Liver (tissue), 9 donors: Measurements from ENCODE around the gene UBE2S. TPM values are rescaled to one million over a fixed set of nuclear protein-coding genes. Genes with fewer than 3 reads are reported as not detected.
"Not testable (repeated sequence)": the region's sequence is repeated elsewhere in the genome, so short reads cannot be mapped to it uniquely, and the experiment has no call there.

ENCODE experiments used
- DNase-seq: peaks from one replicate; pipeline ENCODE4 v3.0.0-alpha.2; 2017; ENCODE audit warnings: low spot score
- H3K27ac ChIP-seq, 2 donors: one replicate each; pipeline ENCODE4 v1.7.0; 2013; ENCODE audit warnings: inconsistent platforms in 2 of 2, low read length in 2 of 2, control low read depth in 1 of 2, low read depth in 1 of 2, mild to moderate bottlenecking in 1 of 2
- H3K27me3 ChIP-seq, 4 donors: one replicate each; pipeline versions ENCODE4 v1.6.1 to v1.7.0; 2013; ENCODE audit warnings: low read length in 3 of 4, inconsistent platforms in 1 of 4, mild to moderate bottlenecking in 1 of 4, moderate library complexity in 1 of 4; ENCODE audit not compliant: control insufficient read depth in 4 of 4, insufficient read depth in 4 of 4
- H3K36me3 ChIP-seq, 4 donors: one replicate each; pipeline versions ENCODE4 v1.6.1 to v1.7.0; 2013; ENCODE audit warnings: low read length in 3 of 4, mild to moderate bottlenecking in 3 of 4, low read depth in 1 of 4, moderate library complexity in 1 of 4; ENCODE audit not compliant: control insufficient read depth in 4 of 4, insufficient read depth in 3 of 4
- H3K4me1 ChIP-seq, 4 donors: one replicate each; pipeline versions ENCODE4 v1.6.1 to v1.7.0; 2013; ENCODE audit warnings: low read length in 3 of 4, mild to moderate bottlenecking in 3 of 4, moderate library complexity in 1 of 4; ENCODE audit not compliant: control insufficient read depth in 4 of 4, insufficient read depth in 4 of 4
- H3K4me3 ChIP-seq, 3 donors: one replicate each; pipeline versions ENCODE4 v1.6.1 to v1.7.0; 2013; ENCODE audit warnings: low read length in 3 of 3, control low read depth in 1 of 3, low read depth in 1 of 3, mild to moderate bottlenecking in 1 of 3
- H3K9ac ChIP-seq, 2 donors: one replicate each; pipeline ENCODE4 v1.7.0; 2013; ENCODE audit warnings: low read length in 2 of 2, mild to moderate bottlenecking in 2 of 2, moderate library complexity in 2 of 2, control low read depth in 1 of 2, low read depth in 1 of 2
- H3K9me3 ChIP-seq, 4 donors: one replicate each; pipeline versions ENCODE4 v1.6.1 to v1.7.0; 2013; ENCODE audit warnings: low read length in 3 of 4; ENCODE audit not compliant: control insufficient read depth in 4 of 4
- CTCF ChIP-seq: fragments of 150-350 bp; IDR thresholded peaks from 2 replicates; pipeline ENCODE4 v1.5.1; 2017; ENCODE audit warnings: improper control_type of control experiment, low read depth, low read length; ENCODE audit not compliant: missing input control
- FOXA1 ChIP-seq: IDR thresholded peaks from 2 replicates; pipeline ENCODE4 v1.6.1; 2016; ENCODE audit warnings: antibody characterized with exemption
- FOXA2 ChIP-seq: IDR thresholded peaks from 2 replicates; pipeline ENCODE4 v1.6.1; 2016; ENCODE audit warnings: antibody characterized with exemption
- JUND ChIP-seq, 2 donors: IDR thresholded peaks; 2 replicates each; pipeline ENCODE4 v1.6.1; 2016; ENCODE audit warnings: antibody characterized with exemption in 2 of 2
- NR2F2 ChIP-seq: IDR thresholded peaks from 2 replicates; pipeline ENCODE4 v1.6.1; 2016; ENCODE audit warnings: antibody characterized with exemption
- RAD21 ChIP-seq, 2 donors: IDR thresholded peaks; 2 replicates each; pipeline ENCODE4 v1.6.1; 2016; ENCODE audit warnings: antibody characterized with exemption in 2 of 2, mild to moderate bottlenecking in 2 of 2
- RXRA ChIP-seq, 2 donors: IDR thresholded peaks; 2 replicates each; pipeline ENCODE4 v1.6.1; 2017 to 2018; ENCODE audit warnings: antibody characterized with exemption in 2 of 2, mild to moderate bottlenecking in 1 of 2
- TAF1 ChIP-seq: conservative IDR thresholded peaks from 2 replicates; pipeline ENCODE4 v1.6.1; 2016; ENCODE audit warnings: antibody characterized with exemption, mild to moderate bottlenecking
- YY1 ChIP-seq: IDR thresholded peaks from 2 replicates; pipeline ENCODE4 v1.6.1; 2016; ENCODE audit warnings: antibody characterized with exemption, mild to moderate bottlenecking
- WGBS: extraction: QIAGEN DNeasy Blood & Tissue Kit; methylation state at CpG from one replicate; pipeline ENCODE4 v1.1.7; 2013; 5-methylcytosine and 5-hydroxymethylcytosine counted together
- polyA plus RNA-seq, 2 donors: library from polyadenylated mRNA; stranded (reverse) in 1 of 2; unstranded in 1 of 2; fragments of 200-250 nt in 1 of 2; fragments of >200 nt in 1 of 2; fragmentation: Nextera tagmentation in 1 of 2; extraction: Ambion mirVana in 1 of 2; gene quantifications; one replicate each; pipeline versions ENCODE4 v1.2.1 to v1.2.3, GENCODE V29; 2013 to 2015
- total RNA-seq, 2 donors: library from RNA; depleted of rRNA; stranded (reverse); fragments of >200 nt; gene quantifications; one replicate each; pipeline ENCODE4 v1.2.3, GENCODE V29; 2014
- TF ChIP-seq, protein P1 (sequence below): IDR thresholded peaks from 2 replicates; pipeline ENCODE4 v1.6.1; 2016; ENCODE audit warnings: antibody characterized with exemption
- donor health status: healthy.
- donor health status: healthy.
- donor health status: healthy.
- donor health status: healthy.
- donor health status: healthy.

The UBE2S gene
- total and polyA plus RNA-seq, 4 donors: 5.2 to 95.2 (median 6.8) TPM

GRCh38 chr19:55426042-55426441, 18.5 kb upstream of the UBE2S start:
- H3K4me3 ChIP-seq: no peak overlapping the region
- no peak for TF ChIP-seq JUND (IDR thresholded peaks at IDR 0.05)
- WGBS: 59% methylated on average over 2 of the region's 2 CpGs
- no peaks in the 10 kb centered on the region for H3K4me1 ChIP-seq
- H3K27ac ChIP-seq: no peak overlapping the region
- H3K9ac ChIP-seq: no peak overlapping the region
- no peak for DNase-seq
- no peaks in the 10 kb centered on the region for H3K27me3 ChIP-seq
- H3K9me3 ChIP-seq: no peaks in the 10 kb centered on the region
- no peaks in the 10 kb centered on the region for H3K36me3 ChIP-seq

GRCh38 chr19:55424518-55424917, 16.9 kb upstream of the UBE2S start:
- Histone ChIP-seq H3K27me3 (no peaks in the 10 kb centered on the region), H3K4me3 (no peak overlapping the region), H3K4me1 (no peaks in the 10 kb centered on the region), H3K9me3 (no peaks in the 10 kb centered on the region), H3K36me3 (no peaks in the 10 kb centered on the region), H3K27ac (no peak overlapping the region), H3K9ac (no peak overlapping the region)
- DNase-seq: no peak
- TF ChIP-seq TAF1: no peak
- no peak for TF ChIP-seq FOXA1
- TF ChIP-seq NR2F2: no peak
- TF ChIP-seq JUND (IDR thresholded peaks at IDR 0.05): no peak
- TF ChIP-seq, protein P1, sequence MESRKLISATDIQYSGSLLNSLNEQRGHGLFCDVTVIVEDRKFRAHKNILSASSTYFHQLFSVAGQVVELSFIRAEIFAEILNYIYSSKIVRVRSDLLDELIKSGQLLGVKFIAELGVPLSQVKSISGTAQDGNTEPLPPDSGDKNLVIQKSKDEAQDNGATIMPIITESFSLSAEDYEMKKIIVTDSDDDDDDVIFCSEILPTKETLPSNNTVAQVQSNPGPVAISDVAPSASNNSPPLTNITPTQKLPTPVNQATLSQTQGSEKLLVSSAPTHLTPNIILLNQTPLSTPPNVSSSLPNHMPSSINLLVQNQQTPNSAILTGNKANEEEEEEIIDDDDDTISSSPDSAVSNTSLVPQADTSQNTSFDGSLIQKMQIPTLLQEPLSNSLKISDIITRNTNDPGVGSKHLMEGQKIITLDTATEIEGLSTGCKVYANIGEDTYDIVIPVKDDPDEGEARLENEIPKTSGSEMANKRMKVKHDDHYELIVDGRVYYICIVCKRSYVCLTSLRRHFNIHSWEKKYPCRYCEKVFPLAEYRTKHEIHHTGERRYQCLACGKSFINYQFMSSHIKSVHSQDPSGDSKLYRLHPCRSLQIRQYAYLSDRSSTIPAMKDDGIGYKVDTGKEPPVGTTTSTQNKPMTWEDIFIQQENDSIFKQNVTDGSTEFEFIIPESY: no peak
- TF ChIP-seq FOXA2: no peak
- WGBS: 76% methylated on average over 3 of the region's 3 CpGs

- 76% methylated on average over 13 of the region's 13 CpGs for WGBS
- Histone ChIP-seq H3K36me3 (no peaks in the 10 kb centered on the region), H3K9ac (no peak overlapping the region), H3K4me1 (no peaks in the 10 kb centered on the region), H3K27me3 (no peaks in the 10 kb centered on the region), H3K27ac (no peak overlapping the region), H3K4me3 (no peak overlapping the region), H3K9me3 (no peaks in the 10 kb centered on the region)
- TF ChIP-seq RXRA (IDR thresholded peaks at IDR 0.05) (no peak), YY1 (no peak), RAD21 (IDR thresholded peaks at IDR 0.05) (no peak), CTCF (no peak)
- no peak for DNase-seq
Measured at GRCh38 chr19:55423225-55424005, 15.8 kb upstream of the UBE2S start.

DNA sequence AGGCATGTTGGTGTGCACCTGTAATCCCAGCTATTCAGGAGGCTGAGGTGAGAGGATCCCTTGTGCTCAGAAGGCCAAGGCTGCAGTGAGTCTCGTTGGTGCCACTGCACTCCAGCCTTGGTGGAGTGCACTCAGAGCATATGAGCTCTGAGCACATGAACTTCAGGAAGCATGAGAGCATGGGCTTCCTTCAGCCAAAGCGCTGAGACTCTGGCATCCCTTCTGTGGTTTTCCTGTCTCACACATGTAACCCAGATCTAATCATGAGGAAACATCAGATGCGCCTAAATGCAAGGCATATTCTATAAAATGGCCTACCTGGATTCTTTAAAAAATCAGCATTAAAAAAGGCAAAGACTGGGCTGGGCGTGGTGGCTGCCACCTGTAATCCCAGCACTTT, 13.7 kb upstream of the UBE2S start:
- H3K9me3 ChIP-seq, H3K27ac ChIP-seq, H3K4me3 ChIP-seq, H3K4me1 ChIP-seq, H3K27me3 ChIP-seq, H3K9ac ChIP-seq, DNase-seq, H3K36me3 ChIP-seq: not testable (repeated sequence)
- 64% methylated on average over 4 of the region's 4 CpGs for WGBS
